ENCODE measurements around the gene NNAT.

NNAT gene

DNA sequence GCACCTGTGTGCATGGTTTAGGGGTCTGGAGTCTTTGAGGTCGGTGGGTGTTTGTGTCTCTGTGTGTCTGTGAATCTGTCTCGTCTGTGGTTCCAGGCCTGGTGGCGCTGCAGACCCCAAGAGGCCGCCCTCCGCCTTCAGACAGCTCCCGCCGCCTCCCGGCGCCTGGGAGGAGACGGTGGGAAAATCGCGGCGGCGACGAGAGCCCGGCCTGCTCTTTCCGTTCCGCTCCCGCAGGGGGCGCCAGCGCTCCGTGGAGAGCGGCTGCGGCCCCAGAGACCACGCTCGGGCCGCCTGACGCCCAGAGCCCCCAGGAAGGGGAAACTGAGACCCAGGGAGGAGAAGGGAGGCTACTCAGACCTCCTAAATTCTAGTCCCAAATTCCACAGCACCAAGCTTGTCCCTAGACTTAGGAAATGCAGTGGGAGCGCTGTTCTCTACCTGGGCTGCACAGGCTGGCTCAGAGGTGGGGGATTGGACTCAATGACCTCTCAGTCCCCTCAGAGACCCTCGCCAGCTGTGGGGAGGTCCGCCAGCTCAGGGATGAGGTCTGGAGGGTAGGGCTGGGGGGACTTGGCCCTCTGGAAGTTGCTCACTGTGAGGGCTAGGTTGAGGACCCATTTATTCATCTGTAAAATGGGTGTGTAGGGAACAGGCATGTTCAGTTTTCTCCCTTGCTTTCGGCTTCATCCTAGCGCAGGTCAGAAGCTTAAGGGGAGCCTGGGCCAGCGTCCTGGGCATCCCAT is 43.5 kb downstream of the NNAT start:
- Histone ChIP-seq H3K27me3 (ENCODE audit: low read depth, low read length) (peaks cover 13% of the 10 kb centered on the region), H3K9me3 (ENCODE audit: control insufficient read depth in 1 of 2, low read length in 2 of 2) (no peaks in the 10 kb centered on the region), H3K4me1 (ENCODE audit: control insufficient read depth in 1 of 2, insufficient read depth in 2 of 2, low read length in 2 of 2) (peaks cover 0 to 7% of the 10 kb centered on the region in 2 donors), H3K27ac (ENCODE audit: low read length) (no peak overlapping the region), H3K4me3 (ENCODE audit: low read depth in 1 of 2, low read length in 2 of 2) (no peak overlapping the region), H3K36me3 (ENCODE audit: control insufficient read depth in 1 of 2, insufficient read depth in 2 of 2, low read length in 2 of 2) (no peaks in the 10 kb centered on the region)

DNA sequence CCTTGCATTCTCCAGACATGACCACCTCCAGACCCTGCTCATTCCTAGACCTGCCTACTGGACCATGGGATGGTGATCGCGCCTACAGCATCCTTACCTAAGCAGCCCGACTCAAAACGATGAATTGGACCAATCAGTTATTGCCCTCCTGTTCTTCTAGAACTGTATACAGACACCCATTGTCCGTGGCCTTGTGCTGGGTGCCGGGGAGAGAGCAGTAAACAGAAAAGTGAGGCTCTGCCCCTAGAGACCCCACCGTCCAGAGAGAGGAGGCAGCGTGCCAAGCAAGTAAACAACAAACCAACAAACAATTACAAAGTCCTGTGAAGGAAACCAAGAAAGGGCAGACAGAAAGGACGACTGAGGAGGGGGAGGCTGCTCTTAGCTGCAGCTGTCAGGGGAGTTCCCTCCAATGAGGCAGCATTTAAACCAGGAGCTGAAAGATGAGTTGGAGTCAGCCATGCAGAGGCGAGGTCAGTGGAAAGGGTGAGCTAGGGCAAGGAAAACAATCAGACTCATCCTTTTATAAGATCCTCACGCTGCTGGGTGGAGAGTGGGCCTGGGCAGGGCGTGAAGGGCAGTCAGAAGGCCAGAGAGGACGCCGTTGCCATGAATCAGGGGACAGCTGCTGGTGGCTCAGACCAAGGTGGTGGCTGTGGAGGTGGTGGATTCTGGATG is 44.2 kb downstream of the NNAT start:
- Histone ChIP-seq H3K4me3 (ENCODE audit: low read depth in 1 of 2, low read length in 2 of 2) (no peak overlapping the region), H3K27me3 (ENCODE audit: low read depth, low read length) (peaks cover 13% of the 10 kb centered on the region), H3K4me1 (ENCODE audit: control insufficient read depth in 1 of 2, insufficient read depth in 2 of 2, low read length in 2 of 2) (peaks cover 0 to 7% of the 10 kb centered on the region in 2 donors), H3K9me3 (ENCODE audit: control insufficient read depth in 1 of 2, low read length in 2 of 2) (no peaks in the 10 kb centered on the region), H3K36me3 (ENCODE audit: control insufficient read depth in 1 of 2, insufficient read depth in 2 of 2, low read length in 2 of 2) (no peaks in the 10 kb centered on the region), H3K27ac (ENCODE audit: low read length) (no peak overlapping the region)

DNA sequence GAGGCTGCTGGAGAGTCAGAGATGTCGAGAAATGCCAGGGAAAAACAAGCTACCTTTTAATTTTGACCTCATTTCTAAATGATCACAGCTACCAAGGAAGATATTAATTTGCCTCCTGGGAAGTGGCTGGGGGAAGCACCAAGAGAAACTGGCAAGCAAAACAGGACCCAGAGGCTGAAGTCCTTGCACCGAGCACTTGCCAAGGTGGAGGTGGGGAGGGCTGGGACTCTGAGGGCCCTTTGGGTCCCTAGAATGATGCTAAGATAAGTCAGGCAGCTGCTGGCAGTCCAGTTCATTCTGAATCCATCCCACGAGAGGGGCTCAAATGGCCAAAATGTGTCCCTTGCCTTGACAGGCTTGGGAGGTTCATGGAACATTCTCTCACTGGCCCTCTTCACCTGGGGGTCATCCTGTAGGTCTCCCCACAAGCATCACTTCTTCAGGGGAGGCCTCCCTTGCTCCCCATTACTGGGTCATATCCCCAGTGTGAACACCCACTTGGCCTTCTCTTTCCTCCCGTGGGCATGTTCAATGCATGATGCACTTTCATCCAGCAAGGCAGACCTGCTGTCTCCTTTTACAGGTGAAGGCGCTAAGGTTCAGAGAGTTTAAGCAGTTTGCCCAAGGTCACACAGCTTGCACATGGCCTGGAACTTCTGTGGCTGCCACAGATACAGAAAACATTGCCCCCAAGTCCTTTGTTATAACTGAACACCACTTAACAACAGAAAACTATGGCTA is 45.7 kb downstream of the NNAT start:
- Histone ChIP-seq H3K27ac (ENCODE audit: low read length) (no peak overlapping the region), H3K9me3 (ENCODE audit: control insufficient read depth in 1 of 2, low read length in 2 of 2) (no peaks in the 10 kb centered on the region), H3K4me3 (ENCODE audit: low read depth in 1 of 2, low read length in 2 of 2) (no peak overlapping the region), H3K36me3 (ENCODE audit: control insufficient read depth in 1 of 2, insufficient read depth in 2 of 2, low read length in 2 of 2) (no peaks in the 10 kb centered on the region), H3K4me1 (ENCODE audit: control insufficient read depth in 1 of 2, insufficient read depth in 2 of 2, low read length in 2 of 2) (peaks cover 0 to 7% of the 10 kb centered on the region in 2 donors), H3K27me3 (ENCODE audit: low read depth, low read length) (peaks cover 13% of the 10 kb centered on the region)

DNA sequence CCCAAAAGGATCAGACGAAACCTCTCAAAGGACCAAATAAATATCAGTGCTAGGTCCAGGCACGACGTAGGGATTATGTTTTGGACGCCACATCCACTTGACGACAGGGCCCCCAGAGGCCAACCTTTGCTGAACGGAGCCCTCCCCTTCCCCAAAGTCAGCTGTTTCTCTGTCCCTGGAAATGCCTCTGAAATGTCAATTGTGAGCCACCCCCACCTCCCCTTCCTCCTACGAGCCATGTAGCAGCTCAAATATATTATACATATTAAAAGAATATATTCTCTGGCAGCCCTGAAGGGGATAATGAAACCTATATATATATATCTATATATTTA is 46.2 kb downstream of the NNAT start:
- Histone ChIP-seq H3K4me1 (ENCODE audit: control insufficient read depth in 1 of 2, insufficient read depth in 2 of 2, low read length in 2 of 2) (peaks cover 0 to 7% of the 10 kb centered on the region in 2 donors), H3K36me3 (ENCODE audit: control insufficient read depth in 1 of 2, insufficient read depth in 2 of 2, low read length in 2 of 2) (no peaks in the 10 kb centered on the region)

DNA sequence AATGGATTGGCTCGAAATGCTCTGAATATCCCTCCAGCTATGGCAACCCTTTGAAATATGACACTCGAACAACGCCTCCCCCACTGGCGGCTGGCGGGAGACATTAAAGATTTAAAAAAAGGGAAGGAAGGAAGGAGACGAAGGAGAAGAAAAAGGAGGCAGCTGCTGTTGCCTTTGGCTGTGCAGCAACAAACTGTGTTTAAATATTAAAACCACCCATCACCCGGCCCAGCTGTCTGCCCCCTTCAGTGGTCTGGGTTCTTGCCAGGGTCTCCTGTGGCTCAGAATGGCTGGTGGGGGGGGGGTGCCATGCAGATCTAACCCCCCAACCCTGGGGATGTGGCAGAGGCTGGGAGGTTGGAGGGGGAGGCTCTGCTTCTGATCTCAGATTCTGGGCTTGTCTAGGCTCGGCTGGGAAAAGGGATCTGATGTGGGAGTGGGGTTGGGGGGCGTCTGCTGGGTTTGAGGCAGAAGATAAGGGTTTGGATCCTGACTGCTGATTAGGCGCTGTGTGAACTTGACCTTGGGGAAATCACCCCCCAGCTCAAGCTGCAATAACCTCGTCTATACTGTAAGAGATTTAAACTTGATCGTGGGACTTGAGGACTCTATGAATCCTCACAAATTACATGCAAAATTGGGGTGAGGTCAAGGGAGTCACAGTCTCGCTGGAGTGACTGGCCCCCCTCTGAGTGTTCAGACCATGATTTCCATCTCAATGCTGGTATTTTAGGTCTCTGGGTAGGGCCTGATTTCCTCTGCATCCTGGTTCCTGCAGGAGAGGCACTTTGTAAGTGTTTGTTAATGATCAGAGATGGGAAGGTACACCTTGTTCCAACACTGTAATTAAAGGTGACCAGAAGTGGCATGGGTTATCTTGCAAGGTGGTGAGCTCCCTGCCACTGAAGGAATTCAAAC is 46.9 kb downstream of the NNAT start:
- no peak overlapping the region for H3K4me3 ChIP-seq (ENCODE audit: low read depth in 1 of 2, low read length in 2 of 2)
- H3K27ac ChIP-seq (ENCODE audit: low read length) = no peak overlapping the region
- H3K9me3 ChIP-seq (ENCODE audit: control insufficient read depth in 1 of 2, low read length in 2 of 2) = no peaks in the 10 kb centered on the region
- H3K4me1 ChIP-seq (ENCODE audit: control insufficient read depth in 1 of 2, insufficient read depth in 2 of 2, low read length in 2 of 2) = peaks cover 0 to 7% of the 10 kb centered on the region in 2 donors
- peaks cover 13% of the 10 kb centered on the region for H3K27me3 ChIP-seq (ENCODE audit: low read depth, low read length)
- no peaks in the 10 kb centered on the region for H3K36me3 ChIP-seq (ENCODE audit: control insufficient read depth in 1 of 2, insufficient read depth in 2 of 2, low read length in 2 of 2)

More for the DNA sequence above, 46.2 kb downstream of the NNAT start:
- H3K9me3 ChIP-seq (ENCODE audit: control insufficient read depth in 1 of 2, low read length in 2 of 2) = no peaks in the 10 kb centered on the region
- no peak overlapping the region for H3K27ac ChIP-seq (ENCODE audit: low read length)
- peaks cover 13% of the 10 kb centered on the region for H3K27me3 ChIP-seq (ENCODE audit: low read depth, low read length)
- no peak overlapping the region for H3K4me3 ChIP-seq (ENCODE audit: low read depth in 1 of 2, low read length in 2 of 2)

DNA sequence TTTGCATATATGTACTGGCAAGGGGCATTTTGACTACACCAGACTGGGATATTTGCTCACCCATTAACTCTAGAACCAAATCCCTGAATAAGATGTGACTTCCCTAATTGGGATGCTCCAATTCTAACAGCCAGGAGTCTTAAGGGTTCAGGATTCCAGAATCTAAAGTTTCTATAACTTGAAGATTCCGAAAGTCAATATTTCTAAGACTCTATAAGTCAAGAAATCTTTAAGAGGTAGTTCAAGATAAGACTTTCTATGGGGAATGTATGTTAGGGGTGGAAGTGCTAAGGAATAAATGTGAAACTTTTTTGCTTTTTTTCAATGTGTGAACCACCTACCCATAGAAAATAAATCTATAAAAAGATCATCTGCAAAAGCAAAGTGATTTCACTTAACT is 49.4 kb downstream of the NNAT start:
- H3K27ac ChIP-seq (ENCODE audit: low read length) = no peak overlapping the region
- no peaks in the 10 kb centered on the region for H3K4me1 ChIP-seq (ENCODE audit: control insufficient read depth in 1 of 2, insufficient read depth in 2 of 2, low read length in 2 of 2)
- H3K27me3 ChIP-seq (ENCODE audit: low read depth, low read length) = no peaks in the 10 kb centered on the region
- H3K4me3 ChIP-seq (ENCODE audit: low read depth in 1 of 2, low read length in 2 of 2) = no peak overlapping the region
- no peaks in the 10 kb centered on the region for H3K9me3 ChIP-seq (ENCODE audit: control insufficient read depth in 1 of 2, low read length in 2 of 2)
- no peaks in the 10 kb centered on the region for H3K36me3 ChIP-seq (ENCODE audit: control insufficient read depth in 1 of 2, insufficient read depth in 2 of 2, low read length in 2 of 2)

DNA sequence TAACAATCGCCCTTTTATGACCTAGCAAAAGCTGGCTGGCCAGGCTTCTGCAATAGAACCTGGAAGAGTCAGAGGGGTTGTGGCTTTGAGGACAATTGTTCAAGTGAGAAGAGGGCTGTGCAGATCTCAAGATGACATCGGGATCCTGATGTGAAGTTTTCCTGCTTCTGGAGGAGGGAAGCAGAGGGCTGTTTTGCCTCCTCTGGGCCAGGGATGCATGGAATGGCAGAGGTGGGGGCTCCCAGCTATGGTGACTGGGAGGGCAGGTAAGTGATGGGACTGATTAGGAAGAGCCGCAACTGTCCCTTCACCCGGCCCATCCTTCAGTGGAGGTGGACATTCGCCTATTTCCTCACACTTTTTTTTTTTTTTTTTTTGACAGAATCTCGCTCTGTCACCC is 50.0 kb downstream of the NNAT start:
- Histone ChIP-seq H3K36me3 (ENCODE audit: control insufficient read depth in 1 of 2, insufficient read depth in 2 of 2, low read length in 2 of 2) (no peaks in the 10 kb centered on the region), H3K27ac (ENCODE audit: low read length) (no peak overlapping the region), H3K9me3 (ENCODE audit: control insufficient read depth in 1 of 2, low read length in 2 of 2) (no peaks in the 10 kb centered on the region), H3K27me3 (ENCODE audit: low read depth, low read length) (no peaks in the 10 kb centered on the region), H3K4me3 (ENCODE audit: low read depth in 1 of 2, low read length in 2 of 2) (no peak overlapping the region), H3K4me1 (ENCODE audit: control insufficient read depth in 1 of 2, insufficient read depth in 2 of 2, low read length in 2 of 2) (no peaks in the 10 kb centered on the region)

All from muscle layer of duodenum (tissue), 2 donors.